HCEC 1CT (cell line): ENCODE results near the gene ZNF891.

ENCODE experiments used
- DNase-seq: peaks from one replicate; pipeline ENCODE4 v3.0.0-alpha.2; 2017

The ZNF891 gene

GRCh38 chr12:133130038-133130807, at the start of gene ZNF891, which contains the start of gene ZNF10:
ZNF891 (minus strand) TSS chr12:133130274; CDS start chr12:133121918, 8,356 bp downstream.
ZNF10 (plus strand) TSS chr12:133130627; CDS start chr12:133144493, 13,866 bp downstream.
- DNase-seq, result peak; percentile 95

- no peak for DNase-seq
Measured at GRCh38 chr12:133174901-133175300, 44.8 kb upstream of the ZNF891 start.

- DNase-seq, result no peak
Measured at GRCh38 chr12:133172491-133172890, 42.4 kb upstream of the ZNF891 start.

- DNase-seq, result no peak
Measured at GRCh38 chr12:133165776-133166175, 35.7 kb upstream of the ZNF891 start.

- DNase-seq, result no peak
Measured at GRCh38 chr12:133156125-133156690, 26.1 kb upstream of the ZNF891 start.

- DNase-seq, result no peak
Measured at GRCh38 chr12:133145981-133146380, 15.9 kb upstream of the ZNF891 start.

GRCh38 chr12:133135747-133136146, 5.7 kb upstream of the ZNF891 start:
- no peak for DNase-seq

- DNase-seq, result no peak
Measured at GRCh38 chr12:133130808-133131128, 694 bp upstream of the ZNF891 start.

- peak; percentile 29 for DNase-seq
Measured at GRCh38 chr12:133129368-133130037, 571 bp downstream of the ZNF891 start.

GRCh38 chr12:133124674-133125073, 5.4 kb downstream of the ZNF891 start:
- DNase-seq, result no peak

- DNase-seq, result no peak
Measured at GRCh38 chr12:133120385-133121191, 9.5 kb downstream of the ZNF891 start.

- no peak for DNase-seq
Measured at GRCh38 chr12:133108150-133108549, 21.9 kb downstream of the ZNF891 start.

GRCh38 chr12:133107121-133107520, 23.0 kb downstream of the ZNF891 start:
- DNase-seq, result no peak

- no peak for DNase-seq
Measured at GRCh38 chr12:133106253-133106652, 23.8 kb downstream of the ZNF891 start.

GRCh38 chr12:133105620-133106019, 24.5 kb downstream of the ZNF891 start:
- no peak for DNase-seq

GRCh38 chr12:133083345-133083744, 46.7 kb downstream of the ZNF891 start:
- no peak for DNase-seq

GRCh38 chr12:133081159-133081780, 48.8 kb downstream of the ZNF891 start:
- no peak for DNase-seq

- DNase-seq, result peak; percentile 95
Measured at GRCh38 chr12:133080368-133081158, 49.5 kb downstream of the ZNF891 start, which contains the start of gene ZNF140. ZNF140 (plus strand) TSS chr12:133080923; CDS start chr12:133081321, 398 bp downstream.

- DNase-seq, result peak; percentile 99
Measured at GRCh38 chr12:133080026-133080367, 50.1 kb downstream of the ZNF891 start.

- DNase-seq, result no peak
Measured at GRCh38 chr12:133073836-133074235, 56.2 kb downstream of the ZNF891 start.

- no peak for DNase-seq
Measured at GRCh38 chr12:133063556-133063955, 66.5 kb downstream of the ZNF891 start.

GRCh38 chr12:133061954-133062353, 68.1 kb downstream of the ZNF891 start:
- DNase-seq, result no peak
